NCI-H187 (cell line): ENCODE data around the gene XIRP2.
"Not testable (repeated sequence)": the region's sequence is repeated elsewhere in the genome, so short reads cannot be mapped to it uniquely, and the experiment has no call there.

Experiments used
- DNase-seq, 2 experiments: peaks; one replicate each; lab custom pipeline; 2025; lab: John Stamatoyannopoulos, UW

XIRP2 gene

DNA sequence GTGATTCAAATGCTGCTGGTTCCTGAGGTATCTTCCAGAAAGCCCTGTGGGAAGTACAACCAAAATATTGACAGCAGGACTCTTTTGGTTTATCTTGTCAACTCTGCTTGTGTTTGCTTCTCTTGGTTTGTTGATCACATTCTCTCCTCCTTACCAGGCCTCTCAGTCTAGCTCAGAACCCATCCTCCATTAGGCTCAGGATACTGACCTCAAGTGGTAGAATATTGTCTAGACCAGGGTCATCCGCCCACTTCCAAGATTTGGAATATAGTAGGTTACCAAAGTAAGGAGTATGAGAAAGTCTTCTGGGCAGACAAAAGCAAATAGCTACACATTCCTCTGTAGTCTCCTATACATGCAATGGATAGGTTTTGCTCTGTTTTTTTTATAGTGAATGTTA lies 56.6 kb downstream of the XIRP2 start:
- no peak for DNase-seq

DNA sequence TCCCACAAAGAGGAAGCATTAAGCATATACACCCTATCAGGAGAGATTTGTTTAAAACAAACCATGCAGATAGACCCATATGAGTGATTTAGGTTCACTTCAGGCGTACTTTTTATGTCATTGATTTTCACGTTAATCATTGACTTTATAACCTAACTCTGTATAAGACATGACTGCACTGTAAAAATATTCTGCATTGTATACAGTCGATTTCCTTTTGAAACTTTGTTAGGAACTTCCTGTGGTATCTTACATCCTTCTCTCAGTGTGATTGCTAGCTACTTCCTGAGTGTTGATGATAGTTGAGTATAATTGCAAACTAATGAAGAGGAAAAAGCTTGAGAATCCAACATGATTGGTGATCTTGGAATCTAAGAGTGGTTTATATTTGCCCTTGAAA lies 69.4 kb downstream of the XIRP2 start:
- no peak for DNase-seq

- DNase-seq = no peak
These were observed 70.8 kb downstream of the XIRP2 start for GRCh38 chr2:166958986-166959481.

GRCh38 chr2:166959556-166959955 lies 71.3 kb downstream of the XIRP2 start:
- DNase-seq = no peak

DNA sequence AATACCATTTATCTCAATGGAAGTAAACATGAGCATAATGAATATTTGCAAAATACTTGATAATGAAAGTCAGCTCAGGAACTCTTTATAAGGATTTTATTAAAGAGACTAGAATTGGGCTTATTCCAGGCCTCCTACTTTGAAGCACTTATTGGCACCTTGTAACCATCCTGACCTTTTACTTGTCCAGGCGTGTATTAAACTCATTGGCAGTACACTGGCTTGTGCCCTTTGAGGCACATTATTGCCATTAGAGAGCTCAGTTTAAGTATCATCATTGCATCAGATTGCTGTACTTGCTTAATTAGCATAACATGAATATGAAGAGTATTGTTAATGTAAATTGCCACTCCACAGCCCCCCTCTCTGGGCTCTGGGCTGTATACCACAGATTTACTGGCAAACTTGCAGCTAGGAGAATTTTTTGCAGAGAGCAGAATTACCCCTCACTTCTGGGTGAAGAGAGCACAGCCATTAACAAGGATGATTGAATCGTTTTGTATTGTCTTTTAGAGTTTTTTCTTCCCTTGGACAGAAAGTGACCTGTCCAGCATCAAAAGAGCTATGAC lies 72.5 kb downstream of the XIRP2 start:
- no peak for DNase-seq

DNA sequence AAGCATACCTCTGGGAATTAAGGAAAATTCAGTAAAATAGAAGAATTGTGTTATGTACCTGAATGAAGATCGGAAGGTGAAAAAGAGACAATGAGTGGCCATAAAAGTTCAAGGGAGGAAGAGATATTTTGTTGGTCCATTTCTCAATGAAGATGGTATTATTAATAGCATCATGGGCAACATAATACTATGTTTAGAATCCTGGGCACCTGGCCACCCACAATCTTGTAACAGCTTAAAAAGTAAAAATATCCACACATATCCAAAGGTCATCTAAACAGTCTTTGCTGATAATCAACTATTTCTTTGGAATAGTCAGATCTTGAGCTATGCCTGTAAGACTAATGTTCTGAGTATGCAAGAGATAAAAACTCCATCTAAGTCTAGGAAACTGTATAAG lies 73.7 kb downstream of the XIRP2 start:
- no peak for DNase-seq

DNA sequence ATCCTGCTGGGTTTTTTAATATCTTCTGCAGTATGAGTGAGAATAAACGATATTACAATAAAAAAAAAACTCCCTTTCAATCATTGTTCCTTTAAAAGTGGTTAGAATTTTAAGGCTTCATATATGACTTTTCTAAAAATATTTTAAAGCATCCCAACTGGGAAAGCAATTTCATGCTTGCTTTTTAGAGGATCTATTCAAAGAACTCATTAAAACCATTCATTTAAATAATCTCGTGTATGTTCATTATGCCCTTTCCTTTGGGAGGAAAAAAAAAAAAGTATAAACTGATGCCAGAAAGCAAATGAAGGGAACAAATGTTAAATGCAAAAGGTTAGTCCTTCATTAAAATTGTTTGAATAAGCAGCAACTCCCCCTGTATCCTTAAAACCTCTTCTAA lies 81.2 kb downstream of the XIRP2 start:
- no peak for DNase-seq

GRCh38 chr2:166972002-166972401 lies 83.7 kb downstream of the XIRP2 start:
- no peak for DNase-seq

DNA sequence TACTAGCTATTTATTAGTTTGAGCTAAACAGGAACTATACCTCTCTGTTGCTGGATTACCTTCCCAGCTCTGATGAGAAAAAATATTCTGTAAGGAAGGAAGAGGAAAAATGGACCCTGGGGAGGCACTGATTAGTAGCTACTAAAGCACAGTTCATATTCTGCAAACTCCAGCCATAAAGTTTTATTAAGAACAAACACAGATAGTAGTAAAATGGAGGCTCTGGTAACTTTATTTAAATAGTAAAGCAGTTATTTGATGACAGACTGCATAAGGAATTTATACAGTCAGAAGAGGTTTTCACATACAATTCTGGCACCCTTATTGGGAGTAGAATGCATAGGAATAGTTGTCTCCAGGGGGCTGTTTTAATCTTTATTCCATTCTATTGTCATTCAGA lies 84.1 kb downstream of the XIRP2 start:
- DNase-seq = no peak

DNA sequence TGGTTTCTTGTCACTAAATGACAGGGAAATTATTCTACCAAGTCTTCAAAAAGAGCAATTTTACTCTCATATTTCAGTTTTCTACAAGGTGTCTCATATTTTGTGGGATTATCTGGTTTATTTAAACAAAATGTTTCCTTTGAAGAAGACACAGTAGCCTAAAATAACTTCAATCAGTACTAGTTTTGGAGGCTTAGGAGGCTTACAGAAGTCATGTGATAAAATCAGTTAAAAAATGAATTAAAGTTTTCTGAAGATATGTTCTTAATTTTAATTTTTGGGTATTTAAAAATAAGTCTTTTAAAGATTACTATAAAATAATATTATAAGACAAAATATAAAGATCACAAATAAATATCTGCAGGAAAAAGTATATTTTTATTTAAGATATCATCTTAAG lies 95.9 kb downstream of the XIRP2 start:
- no peak for DNase-seq

DNA sequence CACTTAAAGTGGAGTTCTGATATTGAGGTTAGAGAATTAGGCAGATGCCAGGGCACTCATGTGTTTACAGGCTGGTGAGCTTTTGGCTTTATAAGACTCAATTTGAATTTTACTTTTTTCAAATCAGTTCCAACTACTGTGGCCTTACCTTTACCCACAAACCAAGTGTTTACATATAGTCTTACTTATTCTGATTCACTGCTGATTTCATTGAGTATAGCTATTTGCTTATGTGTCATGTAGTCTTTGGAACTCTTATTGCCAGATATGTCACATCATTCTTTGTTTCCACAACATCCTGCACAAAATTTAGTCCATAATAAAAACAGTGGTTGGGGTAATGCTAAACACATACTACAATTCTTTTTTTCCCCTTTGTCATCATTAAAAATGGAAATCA lies 96.5 kb downstream of the XIRP2 start:
- no peak for DNase-seq

GRCh38 chr2:166994588-166995336 lies 106.5 kb downstream of the XIRP2 start:
- DNase-seq = no peak

DNA sequence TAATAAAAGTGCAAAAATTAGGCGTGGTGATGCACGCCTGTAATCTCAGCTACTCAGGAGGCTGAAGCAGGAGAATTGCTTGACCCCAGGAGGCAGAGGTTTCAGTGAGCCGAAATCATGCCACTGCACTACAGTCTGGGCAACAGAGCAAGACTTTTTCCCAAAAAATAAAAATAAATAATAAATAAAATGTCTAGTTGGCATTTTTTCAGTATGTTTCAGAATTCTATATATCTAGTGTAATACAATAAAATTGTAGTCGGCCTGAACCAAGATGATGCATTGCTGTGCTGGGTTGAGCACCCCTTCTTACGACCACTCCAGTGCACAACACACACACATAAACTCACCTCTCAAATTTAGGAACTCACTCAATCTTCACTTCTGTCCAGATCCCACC lies 108.2 kb downstream of the XIRP2 start:
- no peak for DNase-seq

- no peak for DNase-seq
These were observed 112.9 kb downstream of the XIRP2 start for GRCh38 chr2:167001165-167001564.

DNA sequence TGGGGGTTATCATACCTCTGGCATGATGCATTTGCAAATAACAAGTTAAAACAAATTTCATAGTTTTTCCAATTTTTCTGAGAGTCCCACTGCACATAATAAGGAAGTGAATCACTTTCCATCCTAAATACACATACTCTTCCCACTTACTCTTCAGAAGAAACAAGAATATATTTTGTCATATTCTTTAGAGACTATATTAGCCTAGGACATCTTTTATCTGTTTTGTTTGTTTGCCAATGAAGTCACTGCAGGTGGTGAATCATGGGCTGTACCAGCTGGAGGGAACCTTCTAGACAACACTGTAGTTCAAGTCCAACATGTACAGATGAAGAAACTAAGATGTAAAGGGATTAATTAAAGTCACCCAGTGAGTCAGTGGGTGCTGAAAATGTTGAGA lies 116.8 kb downstream of the XIRP2 start:
- DNase-seq = no peak

DNA sequence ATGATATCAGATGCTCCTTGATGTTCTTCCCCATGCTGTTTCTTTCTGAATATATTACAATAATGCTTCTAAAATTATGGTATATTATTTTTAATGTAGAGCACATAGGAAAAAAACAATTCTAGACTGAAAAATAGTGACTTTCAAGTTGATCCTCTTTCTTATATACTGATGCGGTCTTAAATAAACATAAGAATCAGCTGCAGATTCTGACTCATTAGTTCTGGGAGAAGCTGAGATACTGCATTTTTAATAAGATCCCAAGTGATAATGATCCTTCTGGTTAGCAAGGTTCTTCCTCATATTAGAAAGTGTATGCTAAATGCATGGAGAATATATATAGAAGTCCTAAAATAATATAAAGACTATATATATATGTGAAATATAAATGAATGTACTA lies 124.9 kb downstream of the XIRP2 start:
- no peak for DNase-seq

- no peak for DNase-seq
These were observed 127.5 kb downstream of the XIRP2 start for GRCh38 chr2:167015806-167016205.

GRCh38 chr2:167017021-167017420 lies 128.7 kb downstream of the XIRP2 start:
- DNase-seq = no peak

- DNase-seq = no peak
These were observed 130.3 kb downstream of the XIRP2 start for GRCh38 chr2:167018590-167018989.

GRCh38 chr2:167028503-167028902 lies 140.2 kb downstream of the XIRP2 start:
- no peak for DNase-seq

GRCh38 chr2:167034976-167035375 lies 146.7 kb downstream of the XIRP2 start:
- not testable (repeated sequence) for DNase-seq

GRCh38 chr2:167048829-167049228 lies 160.5 kb downstream of the XIRP2 start:
- DNase-seq = no peak

DNA sequence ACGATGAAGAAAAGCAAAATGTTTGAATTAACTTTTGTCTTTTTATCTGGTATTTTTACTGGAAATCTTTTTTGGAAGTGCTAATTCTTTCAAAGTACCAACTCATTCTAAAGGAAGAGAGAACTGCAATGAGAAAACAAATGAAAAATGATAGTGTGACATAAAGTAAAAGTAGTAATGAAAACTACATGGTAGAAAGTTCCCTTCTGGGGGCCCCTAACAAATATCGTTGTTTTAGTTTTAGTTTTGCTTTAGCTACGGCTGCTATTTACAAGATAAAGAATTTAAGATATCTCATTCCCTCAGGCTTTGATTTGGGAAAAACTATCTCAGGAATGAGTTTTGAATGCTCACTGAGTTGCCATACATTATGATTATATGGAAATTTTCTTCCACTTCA lies 161.4 kb downstream of the XIRP2 start:
- no peak for DNase-seq

DNA sequence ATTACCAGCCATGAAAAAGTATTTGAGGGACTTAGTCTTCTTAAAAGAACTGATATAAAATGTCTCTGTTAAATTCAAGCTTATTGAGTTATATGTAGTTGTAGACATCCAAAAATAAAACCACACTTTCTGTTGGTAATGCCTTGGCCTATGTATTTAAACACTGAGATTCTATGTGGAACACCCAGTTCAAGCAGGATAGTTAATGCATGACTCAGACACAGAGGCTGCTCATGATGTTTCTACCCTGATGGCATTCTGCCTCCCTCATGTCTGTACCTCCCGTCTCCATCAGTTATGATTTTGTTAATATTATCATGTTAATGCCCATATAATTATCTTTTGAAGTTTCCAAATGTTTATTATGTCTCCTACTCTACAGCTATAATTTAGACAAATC lies 164.5 kb downstream of the XIRP2 start:
- DNase-seq = no peak
